ENCODE results near the gene ACOT11.

ACOT11 gene

GRCh38 chr1:54606990-54607325 is 58.9 kb downstream of the ACOT11 start:
- Histone ChIP-seq H3K36me3 (ENCODE audit: control insufficient read depth in 1 of 2, insufficient read depth in 2 of 2, low read length in 2 of 2) (peaks cover 11 to 61% of the 10 kb centered on the region in 2 donors), H3K4me3 (ENCODE audit: low read depth in 1 of 2, low read length in 2 of 2) (no peak overlapping the region), H3K9ac (ENCODE audit: low read depth in 1 of 2, low read length in 2 of 2) (no peak overlapping the region), H3K27ac (ENCODE audit: low read depth, low read length) (no peak overlapping the region), H3K4me1 (ENCODE audit: control insufficient read depth in 1 of 2, insufficient read depth in 2 of 2, low read length in 2 of 2) (peaks cover 25 to 27% of the 10 kb centered on the region in 2 donors), H3K27me3 (ENCODE audit: control insufficient read depth in 1 of 2, insufficient read depth in 2 of 2, low read length in 2 of 2) (no peaks in the 10 kb centered on the region), H3K9me3 (ENCODE audit: control insufficient read depth in 1 of 2, low read length in 2 of 2) (no peaks in the 10 kb centered on the region)

GRCh38 chr1:54607821-54608565 is 60.0 kb downstream of the ACOT11 start:
- H3K36me3 ChIP-seq (ENCODE audit: control insufficient read depth in 1 of 2, insufficient read depth in 2 of 2, low read length in 2 of 2) = peaks cover 7 to 52% of the 10 kb centered on the region in 2 donors
- H3K9me3 ChIP-seq (ENCODE audit: control insufficient read depth in 1 of 2, low read length in 2 of 2) = no peaks in the 10 kb centered on the region

GRCh38 chr1:54608566-54609230 is 60.7 kb downstream of the ACOT11 start:
- H3K9me3 ChIP-seq (ENCODE audit: control insufficient read depth in 1 of 2, low read length in 2 of 2) = no peaks in the 10 kb centered on the region
- H3K36me3 ChIP-seq (ENCODE audit: control insufficient read depth in 1 of 2, insufficient read depth in 2 of 2, low read length in 2 of 2) = peaks cover 7 to 46% of the 10 kb centered on the region in 2 donors
- H3K27me3 ChIP-seq (ENCODE audit: control insufficient read depth in 1 of 2, insufficient read depth in 2 of 2, low read length in 2 of 2) = no peaks in the 10 kb centered on the region
- H3K4me1 ChIP-seq (ENCODE audit: control insufficient read depth in 1 of 2, insufficient read depth in 2 of 2, low read length in 2 of 2) = peaks cover 25 to 26% of the 10 kb centered on the region in 2 donors
- no peak overlapping the region for H3K9ac ChIP-seq (ENCODE audit: low read depth in 1 of 2, low read length in 2 of 2)
- H3K27ac ChIP-seq (ENCODE audit: low read depth, low read length) = no peak overlapping the region
- H3K4me3 ChIP-seq (ENCODE audit: low read depth in 1 of 2, low read length in 2 of 2) = no peak overlapping the region

More at GRCh38 chr1:54607821-54608565, 60.0 kb downstream of the ACOT11 start:
- Histone ChIP-seq H3K9ac (ENCODE audit: low read depth in 1 of 2, low read length in 2 of 2) (no peak overlapping the region), H3K27ac (ENCODE audit: low read depth, low read length) (no peak overlapping the region), H3K4me3 (ENCODE audit: low read depth in 1 of 2, low read length in 2 of 2) (no peak overlapping the region), H3K4me1 (ENCODE audit: control insufficient read depth in 1 of 2, insufficient read depth in 2 of 2, low read length in 2 of 2) (peaks cover 27 to 30% of the 10 kb centered on the region in 2 donors), H3K27me3 (ENCODE audit: control insufficient read depth in 1 of 2, insufficient read depth in 2 of 2, low read length in 2 of 2) (no peaks in the 10 kb centered on the region)

- no peaks in the 10 kb centered on the region for H3K9me3 ChIP-seq (ENCODE audit: control insufficient read depth in 1 of 2, low read length in 2 of 2)
- H3K9ac ChIP-seq (ENCODE audit: low read depth in 1 of 2, low read length in 2 of 2) = no peak overlapping the region
- H3K36me3 ChIP-seq (ENCODE audit: control insufficient read depth in 1 of 2, insufficient read depth in 2 of 2, low read length in 2 of 2) = peaks cover 7 to 43% of the 10 kb centered on the region in 2 donors
- H3K4me1 ChIP-seq (ENCODE audit: control insufficient read depth in 1 of 2, insufficient read depth in 2 of 2, low read length in 2 of 2) = peaks cover 18 to 20% of the 10 kb centered on the region in 2 donors
- no peak overlapping the region for H3K4me3 ChIP-seq (ENCODE audit: low read depth in 1 of 2, low read length in 2 of 2)
- no peak overlapping the region for H3K27ac ChIP-seq (ENCODE audit: low read depth, low read length)
- no peaks in the 10 kb centered on the region for H3K27me3 ChIP-seq (ENCODE audit: control insufficient read depth in 1 of 2, insufficient read depth in 2 of 2, low read length in 2 of 2)
Observed at GRCh38 chr1:54609301-54609921, 61.4 kb downstream of the ACOT11 start.

- Histone ChIP-seq H3K4me1 (ENCODE audit: control insufficient read depth in 1 of 2, insufficient read depth in 2 of 2, low read length in 2 of 2) (peaks cover 18 to 19% of the 10 kb centered on the region in 2 donors), H3K9me3 (ENCODE audit: control insufficient read depth in 1 of 2, low read length in 2 of 2) (no peaks in the 10 kb centered on the region), H3K27me3 (ENCODE audit: control insufficient read depth in 1 of 2, insufficient read depth in 2 of 2, low read length in 2 of 2) (no peaks in the 10 kb centered on the region), H3K27ac (ENCODE audit: low read depth, low read length) (no peak overlapping the region), H3K9ac (ENCODE audit: low read depth in 1 of 2, low read length in 2 of 2) (no peak overlapping the region), H3K4me3 (ENCODE audit: low read depth in 1 of 2, low read length in 2 of 2) (no peak overlapping the region), H3K36me3 (ENCODE audit: control insufficient read depth in 1 of 2, insufficient read depth in 2 of 2, low read length in 2 of 2) (peaks cover 2 to 36% of the 10 kb centered on the region in 2 donors)
Observed at GRCh38 chr1:54610048-54610447, 62.0 kb downstream of the ACOT11 start.

GRCh38 chr1:54610601-54611580 is 62.9 kb downstream of the ACOT11 start:
- no peak overlapping the region for H3K27ac ChIP-seq (ENCODE audit: low read depth, low read length)
- no peaks in the 10 kb centered on the region for H3K9me3 ChIP-seq (ENCODE audit: control insufficient read depth in 1 of 2, low read length in 2 of 2)
- peaks cover 16 to 18% of the 10 kb centered on the region in 2 donors for H3K4me1 ChIP-seq (ENCODE audit: control insufficient read depth in 1 of 2, insufficient read depth in 2 of 2, low read length in 2 of 2)
- no peak overlapping the region for H3K4me3 ChIP-seq (ENCODE audit: low read depth in 1 of 2, low read length in 2 of 2)
- H3K27me3 ChIP-seq (ENCODE audit: control insufficient read depth in 1 of 2, insufficient read depth in 2 of 2, low read length in 2 of 2) = no peaks in the 10 kb centered on the region
- H3K36me3 ChIP-seq (ENCODE audit: control insufficient read depth in 1 of 2, insufficient read depth in 2 of 2, low read length in 2 of 2) = peaks cover 0 to 35% of the 10 kb centered on the region in 2 donors
- H3K9ac ChIP-seq (ENCODE audit: low read depth in 1 of 2, low read length in 2 of 2) = no peak overlapping the region

GRCh38 chr1:54611621-54612020 is 63.6 kb downstream of the ACOT11 start:
- Histone ChIP-seq H3K9me3 (ENCODE audit: control insufficient read depth in 1 of 2, low read length in 2 of 2) (no peaks in the 10 kb centered on the region), H3K27me3 (ENCODE audit: control insufficient read depth in 1 of 2, insufficient read depth in 2 of 2, low read length in 2 of 2) (no peaks in the 10 kb centered on the region), H3K27ac (ENCODE audit: low read depth, low read length) (no peak overlapping the region), H3K4me1 (ENCODE audit: control insufficient read depth in 1 of 2, insufficient read depth in 2 of 2, low read length in 2 of 2) (peaks cover 10 to 12% of the 10 kb centered on the region in 2 donors), H3K9ac (ENCODE audit: low read depth in 1 of 2, low read length in 2 of 2) (no peak overlapping the region), H3K4me3 (ENCODE audit: low read depth in 1 of 2, low read length in 2 of 2) (no peak overlapping the region), H3K36me3 (ENCODE audit: control insufficient read depth in 1 of 2, insufficient read depth in 2 of 2, low read length in 2 of 2) (peaks cover 0 to 34% of the 10 kb centered on the region in 2 donors)

- Histone ChIP-seq H3K9me3 (ENCODE audit: control insufficient read depth in 1 of 2, low read length in 2 of 2) (no peaks in the 10 kb centered on the region), H3K9ac (ENCODE audit: low read depth in 1 of 2, low read length in 2 of 2) (no peak overlapping the region), H3K4me1 (ENCODE audit: control insufficient read depth in 1 of 2, insufficient read depth in 2 of 2, low read length in 2 of 2) (peaks cover 8 to 12% of the 10 kb centered on the region in 2 donors), H3K27ac (ENCODE audit: low read depth, low read length) (no peak overlapping the region), H3K36me3 (ENCODE audit: control insufficient read depth in 1 of 2, insufficient read depth in 2 of 2, low read length in 2 of 2) (peaks cover 0 to 13% of the 10 kb centered on the region in 2 donors), H3K27me3 (ENCODE audit: control insufficient read depth in 1 of 2, insufficient read depth in 2 of 2, low read length in 2 of 2) (no peaks in the 10 kb centered on the region), H3K4me3 (ENCODE audit: low read depth in 1 of 2, low read length in 2 of 2) (no peak overlapping the region)
Observed at GRCh38 chr1:54614024-54614423, 66.0 kb downstream of the ACOT11 start.

- H3K9me3 ChIP-seq (ENCODE audit: control insufficient read depth in 1 of 2, low read length in 2 of 2) = no peaks in the 10 kb centered on the region
- H3K27ac ChIP-seq (ENCODE audit: low read depth, low read length) = no peak overlapping the region
- H3K36me3 ChIP-seq (ENCODE audit: control insufficient read depth in 1 of 2, insufficient read depth in 2 of 2, low read length in 2 of 2) = peaks cover 0 to 8% of the 10 kb centered on the region in 2 donors
- no peak overlapping the region for H3K9ac ChIP-seq (ENCODE audit: low read depth in 1 of 2, low read length in 2 of 2)
- H3K27me3 ChIP-seq (ENCODE audit: control insufficient read depth in 1 of 2, insufficient read depth in 2 of 2, low read length in 2 of 2) = no peaks in the 10 kb centered on the region
- peaks cover 8 to 12% of the 10 kb centered on the region in 2 donors for H3K4me1 ChIP-seq (ENCODE audit: control insufficient read depth in 1 of 2, insufficient read depth in 2 of 2, low read length in 2 of 2)
- H3K4me3 ChIP-seq (ENCODE audit: low read depth in 1 of 2, low read length in 2 of 2) = no peak overlapping the region
Observed at GRCh38 chr1:54614563-54614962, 66.5 kb downstream of the ACOT11 start.

All from duodenal mucosa (tissue), 2 donors.